HG03196 (cell line): Measurements from ENCODE around the gene SMIM36.
"Not testable (repeated sequence)": the region's sequence is repeated elsewhere in the genome, so short reads cannot be mapped to it uniquely, and the experiment has no call there.

Experiments
- ATAC-seq: cut with Tn5 transposase; IDR thresholded peaks from one replicate; pipeline ENCODE4 v1.9.1; 2021; ENCODE audit not compliant: unreplicated experiment

The SMIM36 gene

DNA sequence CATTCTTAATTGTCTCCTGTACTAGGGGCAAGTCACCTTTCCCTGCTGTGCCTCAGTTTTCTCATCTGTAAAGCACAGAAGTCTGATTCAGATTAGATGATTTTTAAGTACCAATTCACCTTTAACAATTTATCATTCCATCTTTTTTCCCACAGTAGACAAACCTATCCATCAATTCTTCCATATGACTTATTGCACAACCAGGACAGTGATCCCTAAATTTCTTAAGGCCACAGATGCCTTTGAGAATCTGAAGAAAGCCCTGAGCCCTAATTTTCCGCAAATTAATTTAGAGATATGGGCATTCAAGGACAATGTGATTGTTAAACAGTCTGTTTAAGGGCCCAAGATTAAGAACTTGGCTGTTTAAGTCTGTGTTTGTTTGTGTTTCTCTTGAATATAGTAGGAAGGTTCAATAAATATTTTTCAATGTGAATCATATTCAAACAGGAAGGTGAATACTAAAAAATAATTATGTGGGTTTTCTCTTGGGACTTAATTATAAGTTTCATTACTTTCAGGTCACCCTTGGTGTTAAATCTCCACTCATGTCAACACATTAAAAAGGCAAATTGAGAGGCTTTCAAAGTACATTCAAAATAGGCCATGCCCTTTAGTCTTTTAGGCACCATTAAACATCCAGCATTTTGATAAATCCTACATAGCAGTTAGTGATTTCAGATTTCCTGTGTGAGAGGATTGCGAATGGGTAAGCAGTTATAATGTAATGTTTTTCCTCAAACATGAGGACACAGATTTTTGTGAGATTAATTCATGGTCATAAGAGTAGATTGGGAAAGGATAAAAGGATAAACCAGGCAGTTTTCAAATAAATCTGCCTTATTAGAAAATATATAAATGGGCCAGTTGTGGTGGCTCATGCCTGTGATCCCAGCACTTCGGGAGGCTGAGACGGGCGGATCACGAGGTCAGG, 54.7 kb downstream of the SMIM36 start:
- ATAC-seq, result no peak

DNA sequence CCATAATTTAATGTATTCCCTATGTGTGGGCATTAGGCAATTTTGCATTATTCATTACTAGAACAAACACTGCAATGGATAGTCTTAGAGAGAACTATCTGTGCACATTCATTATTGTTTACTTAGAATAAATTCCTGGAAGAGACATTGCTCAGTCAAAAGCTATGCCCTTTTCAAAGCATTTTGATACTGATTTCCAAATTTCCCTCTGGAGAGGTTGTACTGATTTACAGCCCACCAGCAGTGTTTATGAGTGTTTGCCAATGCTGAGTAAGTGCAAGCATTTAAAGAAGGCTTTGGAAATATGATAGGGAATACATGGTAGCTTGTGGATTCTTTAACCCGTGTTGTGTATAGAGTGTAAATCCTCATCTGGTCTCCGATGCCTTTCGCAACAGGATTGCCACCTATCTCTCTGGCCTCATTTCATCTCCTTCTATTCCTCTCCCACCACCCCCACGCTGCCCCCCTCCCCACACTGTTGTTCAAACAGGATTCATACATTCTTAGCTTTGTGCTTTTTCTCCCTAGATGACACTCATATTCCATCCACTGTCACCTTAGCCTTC, 56.3 kb downstream of the SMIM36 start:
- no peak for ATAC-seq

DNA sequence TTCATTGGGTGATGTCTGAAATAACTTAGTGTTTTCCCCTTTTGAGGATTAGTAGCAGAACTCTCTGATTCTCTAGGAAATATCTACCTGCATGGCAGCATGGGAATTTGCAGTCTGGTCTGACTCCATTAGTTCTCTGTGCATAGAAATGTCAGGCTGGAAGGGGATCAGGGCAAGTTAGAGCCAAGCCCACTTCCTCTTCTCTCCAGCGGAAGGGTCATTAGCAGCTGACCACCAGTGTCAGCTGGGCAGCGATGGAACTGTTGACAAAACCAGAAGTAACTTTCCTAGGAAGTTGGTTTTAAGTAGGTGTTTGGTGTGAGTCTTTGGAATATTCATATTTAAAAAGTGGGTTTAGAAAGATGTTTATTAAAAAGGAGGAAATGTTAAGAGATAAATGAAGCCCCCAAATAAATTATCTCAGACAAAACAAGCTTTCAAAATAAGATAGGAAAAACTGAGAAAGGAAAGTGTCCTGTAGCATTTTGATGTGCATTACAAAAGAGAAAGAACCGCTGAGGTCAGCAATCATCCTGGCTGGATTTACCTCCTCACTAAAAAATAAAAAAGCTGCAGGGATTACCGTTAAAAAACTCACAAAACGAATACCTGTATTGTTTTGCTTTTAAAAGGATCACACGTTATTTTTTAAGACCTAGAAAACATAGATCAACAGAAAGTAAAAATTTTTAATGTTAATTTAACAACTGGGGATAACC, 57.3 kb downstream of the SMIM36 start:
- ATAC-seq, result no peak

DNA sequence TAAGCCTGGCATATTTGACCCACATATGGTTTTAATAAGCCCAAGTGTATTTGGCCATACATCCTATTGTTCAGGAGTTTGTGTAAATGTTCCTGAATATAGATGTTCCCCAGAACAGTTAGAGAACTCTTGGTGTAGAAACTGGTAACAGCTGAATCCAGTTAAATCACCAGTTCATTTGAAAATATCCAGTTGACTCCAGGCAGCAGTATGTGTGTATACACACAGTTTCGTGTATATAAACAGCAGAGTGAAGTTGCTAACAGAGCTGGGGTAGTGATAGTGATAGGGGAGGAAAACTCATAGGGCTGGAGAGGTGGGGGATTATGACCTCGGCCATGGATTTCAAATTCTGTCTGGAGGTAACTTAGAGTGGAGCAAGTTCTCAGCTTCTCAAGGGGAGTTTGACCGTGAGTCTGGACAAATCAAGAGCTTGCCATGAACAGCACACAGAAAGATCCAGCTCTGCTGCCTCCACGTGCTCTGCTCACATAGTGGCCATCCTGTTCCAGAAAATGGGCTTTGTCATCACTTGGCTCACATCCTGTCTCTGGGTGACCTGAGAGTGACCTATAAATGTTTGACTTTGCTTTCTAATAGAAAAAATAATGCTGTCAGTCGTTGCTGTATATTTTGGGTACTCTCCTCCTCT, 59.0 kb downstream of the SMIM36 start:
- peak; percentile 76 for ATAC-seq

DNA sequence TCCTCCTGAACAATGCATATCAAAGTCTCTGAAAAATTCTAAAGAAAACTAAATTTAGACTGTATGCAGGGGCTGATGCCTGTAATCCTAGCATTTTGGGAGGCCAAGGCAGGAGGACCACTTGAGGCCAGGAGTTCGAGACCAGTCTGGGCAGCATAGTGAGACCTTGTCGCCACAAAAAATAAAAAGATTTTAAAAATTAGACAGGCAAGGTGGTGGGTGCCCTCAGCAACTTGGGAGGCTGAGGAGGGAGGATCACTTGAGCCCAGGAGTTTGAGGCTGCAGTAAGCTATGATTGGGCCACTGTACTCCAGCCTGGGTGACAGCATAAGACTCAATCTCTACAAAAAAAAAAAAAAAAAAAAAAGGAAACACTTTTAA, 59.5 kb downstream of the SMIM36 start:
- no peak for ATAC-seq

DNA sequence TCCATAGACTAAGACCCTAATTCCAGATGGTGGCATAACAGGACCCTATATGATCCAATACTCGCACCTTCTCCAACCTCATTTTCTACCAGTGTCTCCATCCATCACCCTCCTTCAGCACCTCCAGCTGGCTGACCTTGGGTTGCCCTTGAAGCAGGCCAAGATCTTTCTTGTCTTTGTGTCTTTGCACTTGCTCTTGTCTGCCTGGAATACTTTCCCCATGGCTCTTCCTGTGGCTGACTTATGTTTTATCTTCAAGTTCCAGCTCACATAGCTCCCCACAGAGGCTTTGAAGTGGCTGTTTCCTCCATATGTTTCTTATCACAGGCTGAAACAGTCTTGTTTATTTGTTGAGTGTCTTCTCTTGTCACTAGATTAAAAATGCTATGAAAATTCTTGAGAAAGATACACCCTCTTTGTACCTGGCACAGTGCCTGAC, 60.0 kb downstream of the SMIM36 start:
- no peak for ATAC-seq

DNA sequence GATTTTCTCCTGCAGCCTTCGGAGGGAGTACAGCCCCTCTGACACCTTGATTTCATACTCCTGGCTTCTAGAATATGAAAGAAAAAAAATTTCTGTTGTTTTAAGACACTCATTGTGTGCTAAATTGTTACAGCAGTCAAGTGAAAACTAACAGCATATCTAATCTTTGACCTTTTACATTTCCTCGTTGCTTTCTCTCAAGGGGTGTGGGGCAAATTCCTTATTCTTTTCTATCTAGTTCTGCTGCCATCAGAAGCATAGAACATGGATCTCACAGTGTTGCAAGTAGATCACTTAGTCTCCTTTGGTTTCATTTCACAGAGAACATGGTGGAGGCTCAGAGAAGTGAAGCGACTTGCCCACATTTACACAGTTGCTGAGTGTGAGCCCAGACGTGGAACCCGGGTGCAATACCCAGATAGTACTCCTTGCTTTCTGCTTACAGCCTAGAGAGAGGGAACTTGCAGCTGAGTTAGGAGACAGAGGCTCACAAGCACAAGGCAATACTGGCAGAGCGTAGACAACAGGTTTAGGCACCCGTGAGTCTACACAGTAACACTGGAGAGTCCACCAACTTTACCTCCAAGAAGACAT, 60.9 kb downstream of the SMIM36 start:
- ATAC-seq, result no peak

DNA sequence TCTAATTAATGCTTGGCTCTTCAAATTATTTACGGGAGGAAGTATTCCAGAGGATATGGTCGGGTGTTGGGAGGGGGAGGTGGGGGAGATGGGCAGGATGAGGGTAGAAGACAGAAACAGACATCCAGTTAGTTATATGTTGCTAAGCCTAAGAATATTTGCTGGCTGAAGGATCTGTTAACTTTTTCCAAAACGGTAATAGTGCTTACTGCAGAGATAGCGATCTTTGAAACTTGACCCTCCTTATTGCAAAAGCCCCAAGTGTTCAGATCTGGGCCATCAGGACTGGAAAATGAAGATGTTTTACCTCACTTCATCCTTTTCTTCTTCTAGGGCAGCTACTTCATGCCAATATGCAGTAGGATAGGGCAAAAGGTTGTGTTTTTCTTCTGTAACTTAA, 62.6 kb downstream of the SMIM36 start:
- no peak for ATAC-seq

DNA sequence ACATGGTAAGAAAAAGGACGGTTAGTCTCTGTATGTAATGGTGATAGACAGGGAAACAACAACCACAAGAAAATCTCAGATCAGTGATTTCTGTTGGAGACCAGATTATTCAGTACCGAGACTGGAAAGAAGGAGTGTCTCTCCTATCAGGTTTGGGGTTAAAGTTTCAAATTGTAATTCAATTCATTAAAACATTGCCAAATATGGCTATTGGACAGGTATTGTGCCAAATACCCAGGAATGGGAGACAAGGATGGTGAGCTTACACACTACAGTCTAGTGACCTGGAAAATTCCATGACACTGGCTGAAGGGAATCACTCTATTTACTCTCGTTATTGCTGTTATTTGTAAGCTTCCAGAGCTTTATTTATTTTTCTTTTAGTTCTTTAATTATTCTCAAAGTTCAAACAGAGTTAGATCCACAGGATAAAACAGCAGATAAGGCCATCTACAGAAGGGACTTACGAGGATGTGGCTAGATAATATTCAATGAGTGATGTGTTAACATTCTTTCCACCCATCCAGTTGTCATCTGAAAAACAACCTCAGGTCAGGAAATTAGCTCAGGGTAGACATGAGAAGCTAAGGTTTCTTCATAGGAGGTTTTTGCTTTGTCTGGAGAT, 64.6 kb downstream of the SMIM36 start:
- ATAC-seq, result no peak

DNA sequence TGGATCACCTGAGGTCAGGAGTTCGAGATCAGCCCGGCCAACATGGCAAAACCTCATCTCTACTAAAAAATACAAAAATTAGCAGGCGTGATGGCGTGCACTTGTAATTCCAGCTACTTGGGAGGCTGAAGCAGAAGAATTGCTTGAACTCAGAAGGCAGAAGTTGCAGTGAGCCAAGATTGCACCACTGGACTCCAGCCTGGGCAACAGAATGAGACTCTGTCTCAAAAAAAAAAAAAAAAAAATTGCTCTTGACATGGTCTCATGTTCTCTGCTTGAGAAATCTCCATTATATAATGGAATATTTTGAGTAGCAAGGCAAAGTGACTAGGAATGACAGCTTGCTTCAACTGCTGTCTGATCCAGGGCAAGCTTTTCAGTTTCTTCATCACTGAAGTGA, 65.2 kb downstream of the SMIM36 start:
- ATAC-seq, result not testable (repeated sequence)

DNA sequence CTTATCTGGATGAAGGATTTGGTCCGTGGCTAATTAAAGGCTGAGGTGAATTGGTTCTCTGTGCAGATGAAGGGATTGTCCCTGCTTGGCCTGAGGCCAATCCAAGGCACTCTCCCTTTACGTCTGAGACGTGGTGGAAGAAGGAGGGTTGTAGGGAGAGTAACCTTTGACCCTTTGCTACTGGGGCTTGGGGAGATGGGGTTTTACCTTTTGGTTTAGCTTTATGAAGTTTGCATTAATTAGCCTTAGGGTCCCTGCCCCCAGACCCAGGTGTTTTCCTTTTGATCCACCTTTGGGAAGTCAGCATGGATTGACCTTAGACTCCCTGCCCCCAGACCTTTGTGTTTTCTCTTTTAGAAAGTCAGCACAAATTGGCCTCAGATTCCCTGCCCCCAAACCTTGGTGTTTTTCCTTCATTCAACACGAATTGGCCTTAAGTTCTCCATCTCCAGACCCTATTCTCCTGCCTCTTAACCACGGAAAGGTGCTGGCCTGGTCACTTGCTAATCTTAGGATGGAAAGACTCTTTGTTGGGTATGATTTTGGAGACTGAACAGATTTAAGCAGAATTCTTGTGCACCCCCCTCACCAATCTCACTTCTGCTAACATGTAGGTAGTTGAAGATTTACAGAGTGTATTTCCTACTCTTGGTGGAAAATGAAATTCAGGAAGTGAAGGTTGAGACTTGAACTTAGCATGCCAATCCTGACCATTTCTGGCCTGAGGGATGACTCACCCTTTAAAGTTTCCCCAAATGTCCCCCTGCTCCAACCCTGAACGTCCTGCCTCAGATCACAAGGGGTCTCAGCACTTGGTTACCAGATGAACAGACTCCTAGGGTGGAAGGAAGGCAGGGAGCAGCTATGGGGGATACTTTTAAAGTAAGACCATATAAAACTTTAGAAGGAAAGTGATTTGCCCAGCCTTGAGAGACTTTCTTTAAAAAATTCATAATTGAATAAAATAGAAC, 66.5 kb downstream of the SMIM36 start:
- peak; percentile 71 for ATAC-seq

DNA sequence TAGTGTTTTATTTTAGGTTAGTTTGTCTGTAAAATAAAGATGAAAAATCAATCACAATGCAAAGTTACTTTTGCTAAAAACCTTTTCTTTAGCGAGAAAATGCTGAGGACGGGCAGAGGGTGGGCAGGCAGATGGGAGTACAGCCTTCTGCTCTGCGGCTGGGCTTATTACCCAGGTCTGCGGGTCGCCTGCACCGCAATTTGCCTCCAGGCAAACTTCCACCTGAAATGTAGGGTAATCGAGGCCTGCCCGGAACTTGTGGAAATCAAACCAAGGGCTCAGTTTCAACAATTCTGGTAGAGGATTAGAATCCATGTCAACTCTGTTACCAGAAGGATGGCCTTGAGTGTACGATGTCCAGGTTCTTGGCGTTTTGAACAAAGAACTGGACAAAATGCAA, 67.3 kb downstream of the SMIM36 start:
- no peak for ATAC-seq

DNA sequence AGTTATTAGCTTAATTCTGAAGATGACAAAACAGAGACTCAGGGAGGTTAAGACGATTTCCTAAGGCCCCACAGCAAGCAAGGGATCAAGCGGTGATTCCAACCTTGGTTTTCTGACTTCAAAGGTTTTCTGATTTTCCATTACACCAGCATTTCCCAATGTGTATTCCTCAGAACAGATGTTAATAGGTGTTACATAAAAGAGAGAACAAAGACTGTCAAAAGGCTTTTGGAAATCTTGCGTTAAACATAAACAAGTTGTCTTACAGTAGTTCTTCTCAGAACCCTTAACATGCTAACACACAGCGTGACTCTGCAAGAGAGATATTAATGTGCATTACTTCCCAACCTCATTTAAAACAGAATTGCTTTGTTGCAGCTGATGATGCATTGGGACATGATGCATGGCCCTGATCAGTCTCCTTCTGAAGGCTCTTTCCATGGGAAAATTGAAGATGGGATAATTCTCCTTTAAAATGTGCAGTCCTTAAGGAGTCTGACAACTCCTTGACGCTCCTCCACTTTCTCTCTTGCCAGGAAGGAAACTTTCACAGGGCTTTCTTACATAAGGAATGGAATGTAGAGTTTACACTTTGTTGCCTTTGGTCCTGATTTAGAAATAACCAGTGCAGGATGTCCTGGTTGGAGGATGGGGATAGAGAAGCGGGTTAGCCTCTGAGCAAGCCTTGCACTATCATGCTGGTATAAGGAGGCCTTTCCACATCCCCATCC, 68.1 kb downstream of the SMIM36 start:
- no peak for ATAC-seq

DNA sequence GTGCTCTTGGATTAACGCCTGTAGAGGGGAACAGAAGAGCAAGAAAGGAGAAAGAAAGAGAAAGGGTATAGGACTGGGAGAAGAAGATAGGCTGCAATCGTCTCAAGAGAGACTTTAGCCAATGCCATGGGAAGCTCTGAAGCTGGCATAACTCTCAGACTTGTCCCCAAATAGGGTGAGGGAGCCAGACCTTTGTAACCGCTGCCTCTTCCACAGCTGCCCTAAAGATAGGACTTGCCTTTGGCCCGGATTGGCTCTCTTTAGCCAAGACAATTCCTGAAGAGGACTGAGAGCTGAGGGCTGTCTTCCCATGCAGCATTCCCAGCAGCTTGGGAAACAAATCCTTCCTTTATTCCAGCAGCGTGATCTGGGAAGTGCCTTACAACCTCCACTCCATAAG, 68.8 kb downstream of the SMIM36 start:
- ATAC-seq, result no peak

DNA sequence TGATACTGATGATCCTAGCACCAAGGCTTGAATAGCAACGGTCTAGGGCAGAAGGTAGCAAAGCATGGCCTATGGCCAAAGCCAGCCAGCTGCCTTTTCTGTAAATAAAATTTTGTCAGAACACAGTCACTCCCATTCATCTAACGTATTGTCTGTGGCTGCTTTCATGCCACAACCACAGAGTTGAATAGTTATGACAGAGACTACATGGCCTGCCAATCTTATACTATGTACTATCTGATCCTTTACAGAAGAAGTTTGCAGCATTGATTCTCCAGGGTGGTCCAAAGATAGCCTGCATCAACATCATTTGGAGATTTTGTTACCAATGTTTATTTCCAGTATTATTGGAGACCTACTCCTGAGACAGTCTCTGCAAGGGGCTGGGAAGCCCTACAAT, 69.7 kb downstream of the SMIM36 start:
- ATAC-seq, result no peak

DNA sequence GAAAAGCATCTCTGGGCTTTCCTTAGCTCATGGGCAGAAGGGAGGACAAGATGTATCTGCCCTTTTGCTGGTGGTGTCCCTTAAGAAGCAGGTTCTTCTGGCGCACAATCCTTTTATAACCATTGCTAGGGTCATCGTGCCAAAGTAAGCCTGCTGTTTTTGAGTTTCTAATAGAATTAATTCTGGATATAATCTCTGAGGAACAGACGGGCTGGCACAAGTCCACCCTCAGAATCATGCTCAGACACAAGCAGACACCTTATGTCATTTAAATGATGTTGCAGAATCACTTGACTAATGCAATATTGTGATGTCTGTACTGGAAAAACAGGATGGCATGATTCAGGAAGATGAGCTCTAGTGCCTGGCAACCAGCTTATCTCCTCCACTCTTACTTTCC, 70.9 kb downstream of the SMIM36 start:
- ATAC-seq, result no peak

DNA sequence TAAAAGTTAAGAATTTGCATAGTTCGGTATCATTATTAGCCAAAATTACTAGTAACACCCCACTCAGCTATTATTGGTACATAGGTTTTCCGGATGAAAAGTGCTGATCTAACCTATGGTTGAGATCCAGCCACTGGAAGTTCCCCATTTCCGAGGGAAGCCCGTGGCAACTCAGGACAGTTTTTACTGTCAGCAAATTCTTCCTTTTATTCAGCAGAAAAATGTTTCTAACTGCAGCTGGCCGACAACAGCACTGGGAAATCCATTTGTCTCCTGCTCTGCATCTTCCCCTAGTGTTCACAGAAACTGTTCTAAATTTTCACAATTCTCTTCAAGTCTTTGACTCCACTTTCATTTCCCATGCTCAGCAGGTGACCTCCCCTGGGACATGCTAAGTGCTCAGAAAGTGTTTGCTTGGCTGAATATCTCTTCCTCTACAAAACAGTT, 74.1 kb downstream of the SMIM36 start:
- peak; percentile 64 for ATAC-seq
